HCT116 (cell line): ENCODE results near the gene NAP1L1. TPM values are rescaled to one million over a fixed set of nuclear protein-coding genes. Genes with fewer than 3 reads are reported as not detected.

Source experiments
- ATAC-seq: fragments of 200-7000 bp; cut with Tn5 transposase; 2 replicates; pipeline ENCODE4 v1.9.1; 2020; ENCODE audit warnings: mild to moderate bottlenecking, moderate library complexity
- BruUV-seq: library from RNA; stranded (reverse); fragments of 400-500 nt; replicated peaks from 2 replicates; lab custom pipeline; 2021; lab: Mats Ljungman, UMichigan
- CTCF ChIA-PET: fragments of 300-600 bp; sonication (Branson Sonifier 250); formaldehyde crosslinking; loops from one replicate; lab custom pipeline; 2021; ENCODE audit warnings: antibody characterized with exemption; lab: Charles Lee
- POLR2A ChIA-PET: fragments of 300-600, 350-600 bp; sonication (Branson Sonifier 250); formaldehyde crosslinking; loops from one replicate; lab custom pipeline; 2021; ENCODE audit warnings: antibody characterized with exemption; lab: Charles Lee
- RAD21 ChIA-PET, 2 experiments: fragments of 300-600 bp; sonication (Branson Sonifier 250); formaldehyde crosslinking; loops; one replicate each; lab custom pipeline; 2023; ENCODE audit warnings: low total read pairs in 2 of 2; ENCODE audit not compliant: uncharacterized antibody in 2 of 2, unreplicated experiment in 2 of 2, low non-redundant PET in 1 of 2; lab: Charles Lee
- DNase-seq: peaks from one replicate; pipeline ENCODE4 v3.0.0-alpha.2; 2010; ENCODE audit warnings: low read depth, low spot score
- H2AFZ ChIP-seq: fragments of 200-600 bp; shearing (Covaris generic), sonication (generic); 2 replicates; pipeline ENCODE4 v1.6.1; 2017; ENCODE audit warnings: low read depth, mixed run types, mixed read lengths, antibody characterized with exemption, low read length; ENCODE audit not compliant: poor library complexity, severe bottlenecking
- H3K27ac ChIP-seq: 2 replicates; pipeline ENCODE4 v1.5.1; 2012; ENCODE audit warnings: low read depth, low read length
- H3K27me3 ChIP-seq: fragments of 200-600 bp; sonication (generic); 2 replicates; pipeline ENCODE4 v1.6.1; 2016; ENCODE audit warnings: mixed run types, low read length, mixed read lengths; ENCODE audit not compliant: insufficient read depth
- H3K36me3 ChIP-seq, 2 experiments: fragments of 200-500 bp in 1 of 2; fragments of 200-600 bp in 1 of 2; sonication (Bioruptor generic) in 1 of 2; sonication (generic) in 1 of 2; 2 replicates each; pipeline versions ENCODE4 v1.5.1 to v1.6.1; 2014 to 2016; ENCODE audit warnings: low read length in 2 of 2, inconsistent platforms in 1 of 2, mixed read lengths in 1 of 2, mixed run types in 1 of 2; ENCODE audit not compliant: insufficient read depth in 2 of 2, control insufficient read depth in 1 of 2
- H3K4me1 ChIP-seq, 2 experiments: fragments of 200-600 bp in 1 of 2; sonication (generic) in 1 of 2; 2 replicates each; pipeline versions ENCODE4 v1.5.1 to v1.6.1; 2012 to 2017; ENCODE audit warnings: low read length in 2 of 2, inconsistent platforms in 1 of 2, mild to moderate bottlenecking in 1 of 2, mixed read lengths in 1 of 2, mixed run types in 1 of 2, moderate library complexity in 1 of 2; ENCODE audit not compliant: insufficient read depth in 2 of 2, control insufficient read depth in 1 of 2
- H3K4me2 ChIP-seq: fragments of 200-600 bp; sonication (generic); 2 replicates; pipeline ENCODE4 v1.6.1; 2017; ENCODE audit warnings: mixed run types, low read length, mixed read lengths
- H3K4me3 ChIP-seq, 2 experiments: fragments of 200-600 bp in 1 of 2; sonication (generic) in 1 of 2; replicated peaks in 1 of 2; 2 replicates each; pipeline ENCODE4 v1.5.1; 2011 to 2016; ENCODE audit warnings: low read length in 2 of 2, control low read depth in 1 of 2, low read depth in 1 of 2, mild to moderate bottlenecking in 1 of 2, mixed read lengths in 1 of 2, mixed run types in 1 of 2
- H3K79me2 ChIP-seq: fragments of 200-600 bp; sonication (generic); 2 replicates; pipeline ENCODE4 v1.6.1; 2017; ENCODE audit warnings: mild to moderate bottlenecking, mixed run types, low read length, moderate library complexity, mixed read lengths; ENCODE audit not compliant: insufficient read depth
- H3K9ac ChIP-seq: fragments of 200-600 bp; sonication (generic); 2 replicates; pipeline ENCODE4 v1.6.1; 2016; ENCODE audit warnings: low read length, mixed read lengths
- H3K9me2 ChIP-seq: fragments of 200-600 bp; sonication (generic), shearing (Covaris generic); 2 replicates; pipeline ENCODE4 v1.6.1; 2017; ENCODE audit warnings: mixed run types, mild to moderate bottlenecking, moderate library complexity; ENCODE audit not compliant: insufficient read depth
- H3K9me3 ChIP-seq, 2 experiments: fragments of 200-500 bp in 1 of 2; fragments of 200-600 bp in 1 of 2; sonication (Bioruptor generic) in 1 of 2; sonication (generic) in 1 of 2; 2 replicates each; pipeline ENCODE4 v1.6.1; 2014 to 2017; ENCODE audit warnings: low read length in 2 of 2, mixed read lengths in 2 of 2, inconsistent platforms in 1 of 2, low read depth in 1 of 2, mild to moderate bottlenecking in 1 of 2, mixed run types in 1 of 2, moderate library complexity in 1 of 2; ENCODE audit not compliant: control insufficient read depth in 1 of 2, insufficient read depth in 1 of 2
- H4K20me1 ChIP-seq: fragments of 200-600 bp; sonication (generic), shearing (Covaris generic); 2 replicates; pipeline ENCODE4 v1.6.1; 2017; ENCODE audit warnings: mixed run types, mild to moderate bottlenecking, moderate library complexity; ENCODE audit not compliant: insufficient read depth
- CBX3 ChIP-seq: IDR thresholded peaks from 2 replicates; pipeline ENCODE4 v1.6.1; 2012; ENCODE audit warnings: low read depth
- CEBPB ChIP-seq: IDR thresholded peaks from 2 replicates; pipeline ENCODE4 v1.6.1; 2012; ENCODE audit warnings: low read depth
- EGR1 ChIP-seq: IDR thresholded peaks from 2 replicates; pipeline ENCODE4 v1.6.1; 2012; ENCODE audit warnings: low read depth
- EZH2 ChIP-seq: fragments of 200-600 bp; sonication (generic); IDR thresholded peaks from 2 replicates; pipeline ENCODE4 v1.6.1; 2017; ENCODE audit warnings: antibody characterized with exemption, mixed run types
- EZH2phosphoT487 ChIP-seq: fragments of 200-600 bp; IDR thresholded peaks from 2 replicates; pipeline ENCODE4 v1.6.1; 2018; ENCODE audit warnings: antibody characterized with exemption, borderline replicate concordance
- FOSL1 ChIP-seq: IDR thresholded peaks from 2 replicates; pipeline ENCODE4 v1.6.1; 2012; ENCODE audit warnings: low read depth
- JUND ChIP-seq: IDR thresholded peaks from 2 replicates; pipeline ENCODE4 v1.6.1; 2012
- POLR2A ChIP-seq: IDR thresholded peaks from 2 replicates; pipeline ENCODE4 v1.7.0; 2011; ENCODE audit warnings: borderline replicate concordance; ENCODE audit not compliant: insufficient read depth, insufficient read length; ENCODE audit errors: extremely low read depth
- RAD21 ChIP-seq: IDR thresholded peaks from 2 replicates; pipeline ENCODE4 v1.6.1; 2012; ENCODE audit warnings: low read depth, mild to moderate bottlenecking
- SIN3A ChIP-seq: IDR thresholded peaks from 2 replicates; pipeline ENCODE4 v1.6.1; 2012; ENCODE audit warnings: low read depth
- SRF ChIP-seq: IDR thresholded peaks from 2 replicates; pipeline ENCODE4 v1.6.1; 2012; ENCODE audit warnings: low read depth
- TCF7L2 ChIP-seq: IDR thresholded peaks from 2 replicates; pipeline ENCODE4 v1.7.0; 2011; ENCODE audit warnings: borderline replicate concordance, inconsistent platforms; ENCODE audit not compliant: insufficient read depth, insufficient read length; ENCODE audit errors: extremely low read depth
- ZFX ChIP-seq: fragments of 450-650 bp; IDR thresholded peaks from 2 replicates; pipeline ENCODE4 v1.6.1; 2017
- ZNF274 ChIP-seq: fragments of 200-500 bp; sonication (Bioruptor generic); IDR thresholded peaks from 2 replicates; pipeline ENCODE4 v1.6.1; 2014; ENCODE audit warnings: mild to moderate bottlenecking, low read depth, low read length, inconsistent platforms
- intact Hi-C: fragments of 100-400 bp; cut with micrococcal nuclease; formaldehyde crosslinking; loops from 2 replicates; pipeline ENCODE4 v1.10.0; 2022
- total RNA-seq: library from RNA; stranded (reverse); gene quantifications from one replicate; pipeline ENCODE4 v1.2.1, GENCODE V29; 2021; ENCODE audit not compliant: unreplicated experiment
- TF ChIP-seq, protein P1 (sequence below): IDR thresholded peaks from 2 replicates; pipeline ENCODE4 v1.6.1; 2012
- TF ChIP-seq, protein P2 (sequence below): IDR thresholded peaks from 2 replicates; pipeline ENCODE4 v1.6.1; 2011; ENCODE audit warnings: mild to moderate bottlenecking, low read length, moderate library complexity; ENCODE audit not compliant: insufficient replicate concordance; ENCODE audit errors: extremely low read depth
- TF ChIP-seq, protein P3 (sequence below): IDR thresholded peaks from 2 replicates; pipeline ENCODE4 v1.6.1; 2012
- TF ChIP-seq, protein P4 (sequence below), 3 experiments: fragments of 200-600 bp in 1 of 3; sonication (generic) in 1 of 3; IDR thresholded peaks in 2 of 3; conservative IDR thresholded peaks in 1 of 3; 2 replicates each; pipeline ENCODE4 v1.5.1; 2012 to 2017; ENCODE audit warnings: low read depth in 2 of 3, low read length in 2 of 3, antibody characterized with exemption in 1 of 3, borderline replicate concordance in 1 of 3, control low read depth in 1 of 3, mild to moderate bottlenecking in 1 of 3, mixed read lengths in 1 of 3, mixed run types in 1 of 3, moderate library complexity in 1 of 3; ENCODE audit not compliant: insufficient read depth in 1 of 3

NAP1L1 gene
- total RNA-seq, 1 experiment from 2014 or later = 531 TPM

DNA sequence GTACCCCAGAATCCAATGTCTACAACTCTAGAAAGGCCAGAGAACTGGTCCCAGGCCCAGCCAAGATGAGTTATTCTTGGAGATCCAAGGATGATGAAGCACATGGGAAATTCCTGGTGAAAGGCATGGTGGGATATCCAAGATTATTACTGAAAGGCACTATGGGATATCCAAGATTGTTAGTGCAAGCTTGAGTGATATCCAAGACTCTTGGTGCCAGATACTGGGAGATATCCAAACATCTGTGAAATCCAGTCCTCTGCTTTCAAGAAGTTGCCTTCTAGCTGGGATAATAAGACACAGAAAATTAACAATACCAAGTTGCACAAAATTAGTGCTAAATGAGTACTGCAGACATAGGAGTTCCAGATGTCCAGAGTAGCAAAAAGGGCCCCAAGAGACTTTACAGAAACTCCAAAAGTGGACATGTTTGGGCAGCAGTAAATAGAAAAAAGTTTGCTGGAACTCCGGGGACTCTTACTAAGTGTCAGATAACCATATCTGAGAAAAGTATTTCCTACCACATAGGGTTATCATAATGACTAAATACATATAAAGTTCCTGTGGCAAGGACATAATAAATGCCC, 87.5 kb downstream of the NAP1L1 start:
- no peak overlapping the region for H3K4me3 ChIP-seq
- no TSS peak for BruUV-seq
- no peaks in the 10 kb centered on the region for H4K20me1 ChIP-seq
- ChIA-PET CTCF (no interaction called here), RAD21 (no interaction called here), POLR2A (no interaction called here)
- intact Hi-C loops = no loop called here
- H3K9me2 ChIP-seq = no peaks in the 10 kb centered on the region
- no peaks in the 10 kb centered on the region for H3K79me2 ChIP-seq
- no peak overlapping the region for H3K4me2 ChIP-seq
- no peak for TF ChIP-seq EGR1
- no peak for TF ChIP-seq CBX3
- TF ChIP-seq, protein P1, sequence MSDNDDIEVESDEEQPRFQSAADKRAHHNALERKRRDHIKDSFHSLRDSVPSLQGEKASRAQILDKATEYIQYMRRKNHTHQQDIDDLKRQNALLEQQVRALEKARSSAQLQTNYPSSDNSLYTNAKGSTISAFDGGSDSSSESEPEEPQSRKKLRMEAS = no peak
- TF ChIP-seq ZFX = no peak
- no peak for TF ChIP-seq JUND
- no peak for TF ChIP-seq RAD21
- no peaks in the 10 kb centered on the region for H3K36me3 ChIP-seq
- peak overlapping the region; percentile 22 for H2AFZ ChIP-seq
- peaks cover 32 to 51% of the 10 kb centered on the region in 2 experiments for H3K4me1 ChIP-seq
- peak overlapping the region; percentile 68 for H3K27ac ChIP-seq
- no peak for DNase-seq
- no peaks in the 10 kb centered on the region for H3K27me3 ChIP-seq
- no peak for ATAC-seq
- H3K9me3 ChIP-seq = no peaks in the 10 kb centered on the region
- H3K9ac ChIP-seq = no peak overlapping the region

DNA sequence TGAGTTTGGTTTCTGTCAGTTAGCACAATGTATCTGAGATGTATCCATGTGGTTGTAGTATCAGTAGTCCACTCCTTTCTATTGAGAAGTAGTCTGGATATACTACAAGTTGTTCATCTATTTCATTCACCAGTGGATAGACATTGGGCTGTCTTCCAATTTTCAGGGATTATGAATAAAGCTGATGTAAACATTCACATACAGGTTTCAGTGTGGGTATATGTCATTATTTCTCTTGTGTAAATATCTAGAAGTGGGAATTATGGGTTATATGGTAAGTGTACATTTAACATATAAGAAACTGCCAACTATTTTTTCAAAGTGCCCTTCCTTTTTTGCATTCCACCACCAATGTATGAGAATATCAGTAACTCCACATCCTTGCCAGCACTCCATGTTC, 88.8 kb downstream of the NAP1L1 start:
- Histone ChIP-seq H3K79me2 (no peaks in the 10 kb centered on the region), H3K9me3 (no peaks in the 10 kb centered on the region), H3K27me3 (no peaks in the 10 kb centered on the region), H3K4me1 (peaks cover 32 to 51% of the 10 kb centered on the region in 2 experiments), H3K9ac (no peak overlapping the region), H3K4me2 (no peak overlapping the region), H3K9me2 (no peaks in the 10 kb centered on the region), H2AFZ (peak overlapping the region; percentile 54), H4K20me1 (no peaks in the 10 kb centered on the region), H3K36me3 (no peaks in the 10 kb centered on the region), H3K4me3 (no peak overlapping the region), H3K27ac (peak overlapping the region; percentile 68; the same call in 1 of the 2 replicates)
- ChIA-PET CTCF (no interaction called here), RAD21 (no interaction called here), POLR2A (no interaction called here)
- no TSS peak for BruUV-seq
- DNase-seq = no peak
- ATAC-seq = no peak
- intact Hi-C loops = no loop called here
- no peak for TF ChIP-seq JUND
- TF ChIP-seq SIN3A = no peak
- no peak for TF ChIP-seq EZH2phosphoT487
- no peak for TF ChIP-seq EGR1
- TF ChIP-seq FOSL1 = no peak
- TF ChIP-seq TCF7L2 = no peak
- no peak for TF ChIP-seq RAD21
- no peak for TF ChIP-seq CBX3
- no peak for TF ChIP-seq ZFX
- TF ChIP-seq, protein P2, sequence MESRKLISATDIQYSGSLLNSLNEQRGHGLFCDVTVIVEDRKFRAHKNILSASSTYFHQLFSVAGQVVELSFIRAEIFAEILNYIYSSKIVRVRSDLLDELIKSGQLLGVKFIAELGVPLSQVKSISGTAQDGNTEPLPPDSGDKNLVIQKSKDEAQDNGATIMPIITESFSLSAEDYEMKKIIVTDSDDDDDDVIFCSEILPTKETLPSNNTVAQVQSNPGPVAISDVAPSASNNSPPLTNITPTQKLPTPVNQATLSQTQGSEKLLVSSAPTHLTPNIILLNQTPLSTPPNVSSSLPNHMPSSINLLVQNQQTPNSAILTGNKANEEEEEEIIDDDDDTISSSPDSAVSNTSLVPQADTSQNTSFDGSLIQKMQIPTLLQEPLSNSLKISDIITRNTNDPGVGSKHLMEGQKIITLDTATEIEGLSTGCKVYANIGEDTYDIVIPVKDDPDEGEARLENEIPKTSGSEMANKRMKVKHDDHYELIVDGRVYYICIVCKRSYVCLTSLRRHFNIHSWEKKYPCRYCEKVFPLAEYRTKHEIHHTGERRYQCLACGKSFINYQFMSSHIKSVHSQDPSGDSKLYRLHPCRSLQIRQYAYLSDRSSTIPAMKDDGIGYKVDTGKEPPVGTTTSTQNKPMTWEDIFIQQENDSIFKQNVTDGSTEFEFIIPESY = no peak
- TF ChIP-seq ZNF274 = no peak
- TF ChIP-seq CEBPB = no peak
- TF ChIP-seq, protein P3, sequence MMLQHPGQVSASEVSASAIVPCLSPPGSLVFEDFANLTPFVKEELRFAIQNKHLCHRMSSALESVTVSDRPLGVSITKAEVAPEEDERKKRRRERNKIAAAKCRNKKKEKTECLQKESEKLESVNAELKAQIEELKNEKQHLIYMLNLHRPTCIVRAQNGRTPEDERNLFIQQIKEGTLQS = no peak
- TF ChIP-seq, protein P4, sequence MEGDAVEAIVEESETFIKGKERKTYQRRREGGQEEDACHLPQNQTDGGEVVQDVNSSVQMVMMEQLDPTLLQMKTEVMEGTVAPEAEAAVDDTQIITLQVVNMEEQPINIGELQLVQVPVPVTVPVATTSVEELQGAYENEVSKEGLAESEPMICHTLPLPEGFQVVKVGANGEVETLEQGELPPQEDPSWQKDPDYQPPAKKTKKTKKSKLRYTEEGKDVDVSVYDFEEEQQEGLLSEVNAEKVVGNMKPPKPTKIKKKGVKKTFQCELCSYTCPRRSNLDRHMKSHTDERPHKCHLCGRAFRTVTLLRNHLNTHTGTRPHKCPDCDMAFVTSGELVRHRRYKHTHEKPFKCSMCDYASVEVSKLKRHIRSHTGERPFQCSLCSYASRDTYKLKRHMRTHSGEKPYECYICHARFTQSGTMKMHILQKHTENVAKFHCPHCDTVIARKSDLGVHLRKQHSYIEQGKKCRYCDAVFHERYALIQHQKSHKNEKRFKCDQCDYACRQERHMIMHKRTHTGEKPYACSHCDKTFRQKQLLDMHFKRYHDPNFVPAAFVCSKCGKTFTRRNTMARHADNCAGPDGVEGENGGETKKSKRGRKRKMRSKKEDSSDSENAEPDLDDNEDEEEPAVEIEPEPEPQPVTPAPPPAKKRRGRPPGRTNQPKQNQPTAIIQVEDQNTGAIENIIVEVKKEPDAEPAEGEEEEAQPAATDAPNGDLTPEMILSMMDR (IDR thresholded peaks at IDR 0.05 in 2 of 3, conservative IDR thresholded peaks at IDR 0.05 in 1 of 3; ENCODE audit: borderline replicate concordance in 1 of 3, insufficient read depth in 1 of 3, low read depth in 2 of 3, low read length in 2 of 3) = no peak
- TF ChIP-seq SRF = no peak
- no peak for TF ChIP-seq POLR2A
- TF ChIP-seq EZH2 = no peak
